A549 (cell line): ENCODE measurements around the gene UNC13B. TPM values are rescaled to one million over a fixed set of nuclear protein-coding genes. Genes with fewer than 3 reads are reported as not detected.

ENCODE experiments used
- ATAC-seq, 2 experiments: fragments of 200-7000 bp in 1 of 2; fragments of >200 bp in 1 of 2; cut with Nextera tagmentation in 1 of 2; cut with Tn5 transposase in 1 of 2; 3 replicates each; pipeline versions ENCODE4 v1.8.0 to v1.9.1; 2018 to 2020; ENCODE audit warnings: mild to moderate bottlenecking in 1 of 2, moderate library complexity in 1 of 2
- CTCF ChIA-PET: fragments of 300-600 bp; sonication (Branson Sonifier 250); formaldehyde crosslinking; extraction: SDS; loops from one replicate; lab custom pipeline; 2021; ENCODE audit warnings: antibody characterized with exemption, inconsistent platforms; lab: Yijun Ruan, JAX
- POLR2A ChIA-PET: fragments of 350-600 bp; formaldehyde crosslinking; extraction: SDS; loops from one replicate; lab custom pipeline; 2021; ENCODE audit warnings: antibody characterized with exemption, inconsistent platforms; lab: Yijun Ruan, JAX
- DNase-seq, 2 experiments: peaks; one replicate each; pipeline versions ENCODE4 v3.0.0 to v3.0.0-alpha.2; 2011 to 2016; ENCODE audit warnings: low read depth in 1 of 2, low spot score in 1 of 2
- FAIRE-seq: peaks from 2 replicates; lab custom pipeline; 2011; peaks lifted over from hg19 to GRCh38; lab: Jason Lieb, UNC
- H3K27ac ChIP-seq, 2 experiments: fragments of >200 bp; sonication (Bioruptor Twin); formaldehyde crosslinking; 3 replicates each; pipeline ENCODE4 v1.5.1; 2016 to 2017
- H3K4me1 ChIP-seq: fragments of >200 bp; sonication (Bioruptor Twin); formaldehyde crosslinking; 3 replicates; pipeline ENCODE4 v1.6.1; 2016
- H3K4me2 ChIP-seq: fragments of >200 bp; sonication (Bioruptor Twin); formaldehyde crosslinking; 3 replicates; pipeline ENCODE4 v1.6.1; 2016
- H3K4me3 ChIP-seq: fragments of >200 bp; sonication (Bioruptor Twin); formaldehyde crosslinking; 3 replicates; pipeline ENCODE4 v1.5.1; 2016
- H3K9me3 ChIP-seq: fragments of >200 bp; sonication (Bioruptor Twin); formaldehyde crosslinking; 3 replicates; pipeline ENCODE4 v1.6.1; 2016
- ATOH8 ChIP-seq: fragments of 250-450 bp; sonication (Bioruptor Pico); IDR thresholded peaks from 2 replicates; pipeline ENCODE4 v1.5.0; 2020; ENCODE audit warnings: low read depth, mild to moderate bottlenecking, moderate library complexity
- CBX2 ChIP-seq: fragments of 200-600 bp; sonication (generic); IDR thresholded peaks from 2 replicates; pipeline ENCODE4 v1.6.1; 2016; ENCODE audit warnings: low read depth, mild to moderate bottlenecking, borderline replicate concordance
- CBX8 ChIP-seq: fragments of 200-600 bp; sonication (generic); IDR thresholded peaks from 2 replicates; pipeline ENCODE4 v1.6.1; 2016
- CEBPB ChIP-seq, 2 experiments: fragments of >200 bp in 1 of 2; sonication (Bioruptor Twin) in 1 of 2; formaldehyde crosslinking in 1 of 2; IDR thresholded peaks; 2 replicates each; pipeline ENCODE4 v1.6.1; 2012 to 2016
- CHD2 ChIP-seq: fragments of 150-350 bp; IDR thresholded peaks from 2 replicates; pipeline ENCODE4 v1.6.1; 2014; ENCODE audit warnings: low read length; ENCODE audit not compliant: partially characterized antibody
- CHD4 ChIP-seq: fragments of 200-600 bp; sonication (generic); IDR thresholded peaks from 2 replicates; pipeline ENCODE4 v1.6.1; 2016; ENCODE audit warnings: antibody characterized with exemption, mild to moderate bottlenecking, borderline replicate concordance
- EHMT2 ChIP-seq: fragments of 200-600 bp; sonication (generic); IDR thresholded peaks from 2 replicates; pipeline ENCODE4 v1.6.1; 2016; ENCODE audit warnings: antibody characterized with exemption, low read depth, mild to moderate bottlenecking, moderate library complexity
- FOXS1 ChIP-seq: fragments of 250-450 bp; sonication (Bioruptor Pico); IDR thresholded peaks from 2 replicates; pipeline ENCODE4 v1.5.0; 2020; ENCODE audit warnings: mild to moderate bottlenecking, moderate library complexity
- HOXA7 ChIP-seq: fragments of 250-450 bp; sonication (Bioruptor Pico); IDR thresholded peaks from 2 replicates; pipeline ENCODE4 v1.5.0; 2020; ENCODE audit warnings: mild to moderate bottlenecking, moderate library complexity
- HOXB13 ChIP-seq: fragments of 250-450 bp; sonication (Bioruptor Pico); IDR thresholded peaks from 2 replicates; pipeline ENCODE4 v1.5.0; 2020; ENCODE audit warnings: low read depth, mild to moderate bottlenecking, moderate library complexity
- HOXB5 ChIP-seq: fragments of 250-450 bp; sonication (Bioruptor Pico); IDR thresholded peaks from 2 replicates; pipeline ENCODE4 v1.5.0; 2020; ENCODE audit warnings: mild to moderate bottlenecking, moderate library complexity
- JUNB ChIP-seq: fragments of >200 bp; sonication (Bioruptor Twin); formaldehyde crosslinking; IDR thresholded peaks from 2 replicates; pipeline ENCODE4 v1.6.1; 2016
- KDM1A ChIP-seq: fragments of 200-600 bp; sonication (generic); IDR thresholded peaks from 2 replicates; pipeline ENCODE4 v1.6.1; 2016; ENCODE audit warnings: low read depth, mild to moderate bottlenecking
- MAZ ChIP-seq: fragments of 150-350 bp; IDR thresholded peaks from 2 replicates; pipeline ENCODE4 v1.6.1; 2014; ENCODE audit warnings: antibody characterized with exemption, low read depth, low read length, borderline replicate concordance
- NFE2L2 ChIP-seq: fragments of 150-350 bp; conservative IDR thresholded peaks from 2 replicates; pipeline ENCODE4 v1.6.1; 2014; ENCODE audit warnings: low read length
- NR3C1 ChIP-seq: fragments of >200 bp; sonication (Bioruptor Twin); formaldehyde crosslinking; IDR thresholded peaks from 3 replicates; pipeline ENCODE4 v1.6.1; 2017
- PHF8 ChIP-seq: fragments of 200-600 bp; sonication (generic); IDR thresholded peaks from 2 replicates; pipeline ENCODE4 v1.6.1; 2016; ENCODE audit warnings: low read depth, mild to moderate bottlenecking, antibody characterized with exemption, moderate library complexity, borderline replicate concordance
- POLR2AphosphoS2 ChIP-seq: conservative IDR thresholded peaks from 2 replicates; pipeline ENCODE4 v1.6.1; 2012; ENCODE audit warnings: low read length, improper control_type of control experiment, inconsistent platforms
- RFX5 ChIP-seq: fragments of 450-650 bp; IDR thresholded peaks from 2 replicates; pipeline ENCODE4 v1.7.1; 2014; ENCODE audit warnings: antibody characterized with exemption, mild to moderate bottlenecking, moderate library complexity
- SMC3 ChIP-seq: fragments of >200 bp; sonication (Bioruptor Twin); formaldehyde crosslinking; IDR thresholded peaks from 3 replicates; pipeline ENCODE4 v1.6.1; 2018; ENCODE audit warnings: inconsistent platforms
- TP53 ChIP-seq: fragments of 250-450 bp; sonication (Bioruptor Pico); IDR thresholded peaks from 2 replicates; pipeline ENCODE4 v1.5.0; 2021; ENCODE audit warnings: mild to moderate bottlenecking, moderate library complexity
- ZC3H11A ChIP-seq: fragments of 450-650 bp; IDR thresholded peaks from 2 replicates; pipeline ENCODE4 v1.6.1; 2014; ENCODE audit warnings: antibody characterized with exemption, mild to moderate bottlenecking
- ZFP36 ChIP-seq: fragments of 450-650 bp; IDR thresholded peaks from 2 replicates; pipeline ENCODE4 v1.6.1; 2014; ENCODE audit warnings: borderline replicate concordance; ENCODE audit not compliant: partially characterized antibody
- ZSCAN20 ChIP-seq: fragments of 250-450 bp; sonication (Bioruptor Pico); IDR thresholded peaks from 2 replicates; pipeline ENCODE4 v1.8.0; 2022; ENCODE audit warnings: mild to moderate bottlenecking, moderate library complexity
- WGBS: methylation state at CpG from one replicate; pipeline ENCODE4 v1.1.6; 2017; ENCODE audit errors: missing lambda C conversion rate; 5-methylcytosine and 5-hydroxymethylcytosine counted together
- polyA plus RNA-seq, 4 experiments: library from polyadenylated mRNA; depleted of rRNA in 3 of 4; stranded (reverse); fragments of >200 nt; fragmentation: RNase III in 1 of 4; extraction: RNeasy Plus Mini Kit Qiagen cat#74134 plus additional on column Dnase treatment in 1 of 4; gene quantifications; 2 replicates in 3 of 4; 3 replicates in 1 of 4; pipeline ENCODE4 v1.2.3, GENCODE V29; 2011 to 2017
- TF ChIP-seq, protein P1 (sequence below): fragments of 250-450 bp; sonication (Bioruptor Pico); IDR thresholded peaks from 2 replicates; pipeline ENCODE4 v1.5.0; 2021; ENCODE audit warnings: mild to moderate bottlenecking, moderate library complexity, borderline replicate concordance
- TF ChIP-seq, protein P2 (sequence below): fragments of >200 bp; sonication (Bioruptor Twin); formaldehyde crosslinking; IDR thresholded peaks from 2 replicates; pipeline ENCODE4 v1.6.1; 2016
- TF ChIP-seq, protein P3 (sequence below): IDR thresholded peaks from 2 replicates; pipeline ENCODE4 v1.6.1; 2012; ENCODE audit warnings: low read depth, borderline replicate concordance

UNC13B gene
- polyA plus RNA-seq, 2 of the 4 experiments (the other 2 are of a cell fraction) = 9.9 to 17.8 TPM

DNA sequence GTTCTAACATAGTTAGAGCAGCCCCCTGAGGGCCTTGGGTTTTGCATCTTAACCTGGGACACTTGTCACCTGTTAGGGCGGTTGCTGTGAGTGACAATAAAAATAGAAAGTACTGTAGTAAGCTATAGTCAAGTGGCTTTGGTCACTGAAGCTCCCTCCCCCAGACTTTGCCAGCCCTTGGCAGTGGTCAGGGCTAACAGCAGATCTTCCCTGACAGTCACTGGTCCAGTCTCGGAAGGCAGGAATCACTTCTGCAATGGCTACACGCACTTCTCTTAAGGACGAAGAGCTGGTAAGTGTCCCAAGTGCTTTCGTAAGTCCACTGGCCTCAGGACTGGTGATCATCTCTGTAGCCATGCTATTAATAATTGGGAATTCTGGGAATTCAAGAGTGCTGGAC lies 213.1 kb downstream of the UNC13B start:
- CTCF ChIA-PET = no interaction called here
- POLR2A ChIA-PET = no interaction called here
- Histone ChIP-seq H3K4me3 (no peak overlapping the region), H3K9me3 (no peaks in the 10 kb centered on the region), H3K27ac (no peak overlapping the region), H3K4me2 (no peak overlapping the region), H3K4me1 (no peaks in the 10 kb centered on the region)
- WGBS = 92% methylated on average over 5 of the region's 5 CpGs
- TF ChIP-seq ATOH8 (CRISPR knock-in tag) (no peak), SMC3 (no peak), FOXS1 (CRISPR knock-in tag) (no peak), TP53 (CRISPR knock-in tag) (no peak), HOXA7 (CRISPR knock-in tag) (no peak), EHMT2 (no peak), ZSCAN20 (CRISPR knock-in tag) (no peak), POLR2AphosphoS2 (no peak), NR3C1 (no peak), CHD2 (no peak), HOXB5 (CRISPR knock-in tag) (no peak), CEBPB (IDR thresholded peaks at IDR 0.05) (no peak), RFX5 (no peak), KDM1A (no peak), MAZ (no peak), HOXB13 (CRISPR knock-in tag) (no peak), JUNB (no peak), ZC3H11A (no peak)
- TF ChIP-seq, protein P1, sequence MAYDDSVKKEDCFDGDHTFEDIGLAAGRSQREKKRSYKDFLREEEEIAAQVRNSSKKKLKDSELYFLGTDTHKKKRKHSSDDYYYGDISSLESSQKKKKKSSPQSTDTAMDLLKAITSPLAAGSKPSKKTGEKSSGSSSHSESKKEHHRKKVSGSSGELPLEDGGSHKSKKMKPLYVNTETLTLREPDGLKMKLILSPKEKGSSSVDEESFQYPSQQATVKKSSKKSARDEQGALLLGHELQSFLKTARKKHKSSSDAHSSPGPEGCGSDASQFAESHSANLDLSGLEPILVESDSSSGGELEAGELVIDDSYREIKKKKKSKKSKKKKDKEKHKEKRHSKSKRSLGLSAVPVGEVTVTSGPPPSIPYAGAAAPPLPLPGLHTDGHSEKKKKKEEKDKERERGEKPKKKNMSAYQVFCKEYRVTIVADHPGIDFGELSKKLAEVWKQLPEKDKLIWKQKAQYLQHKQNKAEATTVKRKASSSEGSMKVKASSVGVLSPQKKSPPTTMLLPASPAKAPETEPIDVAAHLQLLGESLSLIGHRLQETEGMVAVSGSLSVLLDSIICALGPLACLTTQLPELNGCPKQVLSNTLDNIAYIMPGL (CRISPR knock-in tag) = no peak
- DNase-seq = no peak
- no peak for ATAC-seq
- no peak for FAIRE-seq

DNA sequence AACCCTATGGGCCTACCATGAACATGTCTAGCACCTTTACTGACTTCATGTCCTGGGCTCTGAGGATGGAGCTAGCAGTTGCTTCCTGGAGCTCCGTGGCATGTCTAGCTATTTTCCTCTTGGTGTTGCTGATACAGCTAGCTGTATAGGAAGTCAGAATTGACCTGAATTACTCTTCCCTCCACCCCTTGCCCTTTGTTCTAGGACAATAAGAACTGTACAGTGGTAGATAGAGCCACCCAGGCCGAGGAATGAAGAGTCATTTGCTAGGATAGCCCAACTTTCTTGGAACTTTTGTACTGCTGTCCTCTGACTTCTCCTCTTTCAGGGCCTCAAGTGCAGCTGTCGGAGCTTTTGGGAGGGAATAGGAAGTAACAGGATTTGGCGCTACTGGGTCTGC lies 218.2 kb downstream of the UNC13B start:
- 85% methylated on average over 4 of the region's 4 CpGs for WGBS
- no peaks in the 10 kb centered on the region for H3K4me1 ChIP-seq
- ChIA-PET POLR2A (no interaction called here), CTCF (interaction anchor here (1.1 to 1.5 kb wide), 3 partner anchors 8 to 52 kb away, joined by 3 to 5 read pairs (median 4); no protein-coding TSS in a partner anchor)
- DNase-seq (no peak), ATAC-seq (no peak), FAIRE-seq (no peak)
- no peak overlapping the region for H3K4me2 ChIP-seq
- H3K9me3 ChIP-seq = no peaks in the 10 kb centered on the region
- H3K27ac ChIP-seq = no peak overlapping the region
- no peak for TF ChIP-seq CEBPB (IDR thresholded peaks at IDR 0.05)
- H3K4me3 ChIP-seq = no peak overlapping the region

DNA sequence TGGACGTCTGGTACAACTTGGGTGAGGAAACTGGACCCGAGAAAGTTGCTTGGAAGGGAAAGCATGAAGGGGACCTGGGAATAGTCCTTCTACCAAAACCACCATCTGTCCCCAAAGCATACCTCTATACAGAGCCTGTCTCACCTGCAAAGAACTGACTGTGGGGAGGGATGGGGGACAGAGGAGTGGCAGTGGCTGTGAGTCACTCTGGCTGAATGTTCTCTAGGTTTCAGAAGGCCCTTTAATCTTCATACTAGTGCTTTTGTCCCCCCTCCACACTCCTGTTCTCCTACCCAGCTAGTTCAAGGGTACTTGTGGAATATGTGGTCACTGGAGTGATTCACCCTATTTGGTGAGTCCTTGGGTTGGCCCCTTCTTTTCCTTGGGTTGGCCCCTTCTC lies 218.8 kb downstream of the UNC13B start:
- CTCF ChIA-PET = interaction anchor here (1.5 kb wide), 1 partner anchor 10 kb away, joined by 5 read pairs; no protein-coding TSS in a partner anchor
- H3K4me3 ChIP-seq = no peak overlapping the region
- WGBS = 52% methylated on average over 2 of the region's 2 CpGs
- no peak overlapping the region for H3K27ac ChIP-seq
- DNase-seq (no peak), FAIRE-seq (no peak), ATAC-seq (no peak)
- POLR2A ChIA-PET = no interaction called here
- H3K4me2 ChIP-seq = no peak overlapping the region
- TF ChIP-seq CHD4 = no peak
- TF ChIP-seq, protein P2, sequence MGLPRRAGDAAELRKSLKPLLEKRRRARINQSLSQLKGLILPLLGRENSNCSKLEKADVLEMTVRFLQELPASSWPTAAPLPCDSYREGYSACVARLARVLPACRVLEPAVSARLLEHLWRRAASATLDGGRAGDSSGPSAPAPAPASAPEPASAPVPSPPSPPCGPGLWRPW = no peak
- TF ChIP-seq NFE2L2 = no peak
- no peak for TF ChIP-seq FOXS1 (CRISPR knock-in tag)
- TF ChIP-seq, protein P3, sequence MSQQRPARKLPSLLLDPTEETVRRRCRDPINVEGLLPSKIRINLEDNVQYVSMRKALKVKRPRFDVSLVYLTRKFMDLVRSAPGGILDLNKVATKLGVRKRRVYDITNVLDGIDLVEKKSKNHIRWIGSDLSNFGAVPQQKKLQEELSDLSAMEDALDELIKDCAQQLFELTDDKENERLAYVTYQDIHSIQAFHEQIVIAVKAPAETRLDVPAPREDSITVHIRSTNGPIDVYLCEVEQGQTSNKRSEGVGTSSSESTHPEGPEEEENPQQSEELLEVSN = no peak
- TF ChIP-seq CBX8 = no peak
- no peak for TF ChIP-seq NR3C1
- no peak for TF ChIP-seq ZFP36
- TF ChIP-seq PHF8 = no peak
- TF ChIP-seq ZC3H11A = no peak
- TF ChIP-seq CHD2 = no peak
- TF ChIP-seq CBX2 = no peak
- no peaks in the 10 kb centered on the region for H3K4me1 ChIP-seq
- no peaks in the 10 kb centered on the region for H3K9me3 ChIP-seq
